Stimulated activated naive CD4-positive, alpha-beta T cell (primary cell): ENCODE measurements around the gene CREB5.

Source experiments
- DNase-seq, 6 experiments: peaks; one replicate each; lab custom pipeline; 2025; lab: John Stamatoyannopoulos, UW

The CREB5 gene

DNA sequence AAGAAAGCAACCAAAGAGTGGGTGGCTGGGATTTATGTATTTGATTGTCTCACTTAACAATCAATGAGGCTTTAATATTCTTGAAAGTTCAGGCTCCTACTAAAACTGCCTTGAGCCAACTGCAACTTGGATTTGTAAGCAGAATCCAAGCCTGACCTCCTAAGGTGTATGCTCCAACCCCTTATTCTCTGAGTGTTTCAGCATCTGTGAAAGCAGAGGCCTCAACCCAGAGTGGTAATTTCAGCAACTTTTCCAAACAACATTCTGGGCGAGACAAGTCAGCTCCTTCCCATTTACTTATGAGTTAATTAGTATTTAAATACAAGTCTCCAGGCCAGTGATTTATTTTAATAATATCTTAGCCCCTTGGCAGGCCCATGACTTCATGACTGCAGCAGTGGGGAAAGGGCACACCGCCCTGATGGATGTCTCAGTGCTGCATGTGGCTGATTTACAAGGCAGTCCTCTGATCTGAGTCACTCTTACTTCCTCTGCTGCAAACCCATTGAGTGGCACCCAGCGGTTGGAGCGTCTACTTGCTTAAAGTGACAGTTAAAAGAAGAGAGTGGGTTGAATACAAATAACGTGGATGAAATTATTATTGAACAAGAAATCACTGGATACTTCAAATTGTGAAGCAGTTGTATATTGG lies 336.7 kb downstream of the CREB5 start:
- DNase-seq = no peak

DNA sequence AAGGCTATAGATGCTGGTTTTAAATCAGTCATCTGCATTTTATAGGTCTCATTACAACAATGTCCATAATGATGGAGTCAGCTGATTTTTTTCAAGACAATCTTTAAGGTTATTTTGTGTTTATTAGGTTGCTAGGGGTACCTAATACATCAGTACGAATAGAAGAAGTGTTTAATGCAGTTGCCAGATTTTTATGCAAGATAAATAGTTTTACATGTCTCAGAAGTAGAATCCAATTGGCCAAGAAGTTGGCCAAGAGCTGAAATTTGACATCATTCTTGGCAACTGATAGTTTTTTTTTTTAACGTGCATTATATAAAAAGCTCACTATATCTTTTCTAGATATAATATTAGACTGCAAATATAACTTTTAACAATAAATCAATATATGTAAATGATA lies 337.3 kb downstream of the CREB5 start:
- DNase-seq = no peak

- DNase-seq = no peak
Observed at GRCh38 chr7:28750981-28751380, 338.7 kb downstream of the CREB5 start.

DNA sequence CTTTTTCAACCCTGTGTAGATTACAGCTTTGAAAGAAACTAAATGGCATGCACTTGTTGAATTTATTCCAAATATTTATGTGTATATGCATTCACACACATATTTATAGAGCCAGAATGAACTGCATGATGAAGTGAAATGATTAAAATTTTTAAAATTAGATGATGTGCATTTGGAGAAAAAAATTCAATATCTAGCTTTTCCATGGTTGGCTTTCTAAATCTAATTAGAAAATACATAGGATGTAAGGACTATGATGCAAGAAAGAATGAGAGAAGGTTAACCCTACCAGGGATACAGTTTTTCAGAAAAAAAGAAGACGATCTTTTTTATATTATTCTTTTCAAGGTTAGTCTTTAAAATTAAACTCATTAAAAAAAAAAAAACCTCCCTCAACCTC lies 341.3 kb downstream of the CREB5 start:
- no peak for DNase-seq

- no peak for DNase-seq
Observed at GRCh38 chr7:28754027-28754426, 341.7 kb downstream of the CREB5 start.

DNA sequence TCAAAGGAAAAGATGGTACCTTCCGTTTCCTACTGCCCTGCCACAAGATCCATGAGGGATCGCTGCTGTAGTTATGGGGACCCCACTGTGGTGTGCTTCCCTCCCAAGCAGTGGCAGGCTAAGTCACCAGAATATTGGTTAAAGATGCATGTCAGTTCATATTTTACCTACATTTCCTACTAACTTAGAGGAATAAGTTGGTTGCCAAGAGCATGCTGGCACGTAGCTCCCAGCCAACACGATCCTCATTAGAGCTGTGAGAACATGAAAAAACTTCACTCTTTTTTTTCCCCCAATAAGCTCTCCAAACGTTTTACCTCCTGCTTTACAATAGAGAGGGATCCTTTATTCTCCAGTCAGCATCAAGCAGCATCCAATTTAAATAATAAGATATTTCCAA lies 342.1 kb downstream of the CREB5 start:
- no peak for DNase-seq

GRCh38 chr7:28755255-28755654 lies 342.9 kb downstream of the CREB5 start:
- DNase-seq = no peak

- no peak for DNase-seq
Observed at GRCh38 chr7:28758186-28758585, 345.9 kb downstream of the CREB5 start.

DNA sequence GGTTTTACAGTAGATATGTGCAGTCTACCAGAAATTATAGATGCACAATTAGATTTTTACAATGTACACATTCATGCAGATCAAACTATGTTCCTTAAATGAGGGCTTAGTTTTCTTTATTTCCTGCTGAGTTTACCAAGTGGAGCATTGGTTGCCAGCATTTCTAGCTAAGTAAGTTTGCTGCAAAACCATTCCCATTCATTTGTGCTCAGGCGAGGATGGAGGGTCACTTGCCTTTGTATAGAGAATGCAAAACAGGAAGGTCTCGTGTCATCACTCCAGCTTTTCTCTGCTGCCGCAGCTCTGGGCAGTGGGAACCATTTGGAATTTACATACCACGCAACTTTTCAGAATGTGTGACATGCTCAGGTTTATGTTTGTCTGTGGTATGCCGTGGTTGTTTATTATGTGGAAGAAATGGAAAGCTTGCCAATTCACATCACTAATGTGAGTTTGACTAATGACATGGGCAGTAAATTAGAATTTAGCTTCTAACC lies 347.2 kb downstream of the CREB5 start:
- no peak for DNase-seq

DNA sequence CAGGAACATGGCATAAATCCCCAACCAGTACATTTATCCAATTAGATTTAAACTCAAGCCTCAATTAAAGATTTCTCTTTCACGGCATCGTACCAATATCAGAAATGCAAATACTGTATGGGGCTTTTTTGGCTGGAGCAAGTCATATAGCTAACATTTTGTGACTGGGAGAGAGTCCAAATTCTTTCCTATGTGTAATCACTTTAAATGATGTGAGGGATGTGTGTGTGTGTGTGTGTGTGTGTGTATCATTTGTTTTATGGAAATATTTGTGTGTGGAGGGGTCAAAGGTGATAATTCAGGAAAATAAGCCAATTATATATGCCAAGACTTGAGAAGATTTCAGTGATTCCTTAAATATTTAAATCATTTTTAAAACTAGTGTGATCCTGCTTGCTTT lies 349.2 kb downstream of the CREB5 start:
- DNase-seq = no peak

DNA sequence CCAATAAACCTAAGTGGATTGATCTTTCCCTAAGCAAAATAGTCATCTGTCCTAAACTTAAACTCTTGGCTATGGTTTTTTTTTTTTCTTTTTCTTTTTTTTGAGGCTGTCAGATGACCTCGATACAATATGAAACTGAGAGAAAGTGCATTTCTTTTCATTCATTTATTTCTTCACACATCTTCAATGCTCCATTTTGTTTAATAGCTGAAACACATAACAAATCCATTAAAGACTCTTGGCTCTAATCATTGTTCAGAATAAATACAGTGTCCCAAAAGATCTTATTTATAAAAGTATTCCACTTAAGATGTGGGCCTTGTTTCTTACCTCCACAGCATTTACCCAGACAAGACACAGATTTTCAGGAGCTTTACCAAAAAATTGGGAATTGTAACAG lies 350.3 kb downstream of the CREB5 start:
- DNase-seq = no peak

DNA sequence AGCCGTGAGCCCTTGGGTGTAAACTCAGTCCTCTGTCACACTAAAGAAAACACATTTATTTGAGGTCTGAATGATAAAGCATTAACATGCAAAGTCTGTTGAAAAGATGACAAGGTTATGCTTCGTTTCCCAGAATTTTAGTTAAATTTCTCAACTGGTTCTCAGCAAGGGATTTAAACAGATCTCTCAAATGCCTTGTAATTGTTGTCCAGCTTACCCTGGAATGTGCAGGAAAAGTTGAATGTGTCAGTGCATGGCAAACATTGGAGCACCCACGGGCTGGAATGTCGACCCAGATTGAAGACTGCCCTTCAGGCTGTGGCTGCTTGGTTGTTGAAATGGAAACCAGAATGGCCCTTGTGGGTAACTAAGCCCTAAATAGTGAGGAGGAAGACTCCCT lies 354.0 kb downstream of the CREB5 start:
- no peak for DNase-seq

GRCh38 chr7:28767356-28767755 lies 355.0 kb downstream of the CREB5 start:
- DNase-seq = no peak

GRCh38 chr7:28768577-28769147 lies 356.3 kb downstream of the CREB5 start:
- DNase-seq = no peak

DNA sequence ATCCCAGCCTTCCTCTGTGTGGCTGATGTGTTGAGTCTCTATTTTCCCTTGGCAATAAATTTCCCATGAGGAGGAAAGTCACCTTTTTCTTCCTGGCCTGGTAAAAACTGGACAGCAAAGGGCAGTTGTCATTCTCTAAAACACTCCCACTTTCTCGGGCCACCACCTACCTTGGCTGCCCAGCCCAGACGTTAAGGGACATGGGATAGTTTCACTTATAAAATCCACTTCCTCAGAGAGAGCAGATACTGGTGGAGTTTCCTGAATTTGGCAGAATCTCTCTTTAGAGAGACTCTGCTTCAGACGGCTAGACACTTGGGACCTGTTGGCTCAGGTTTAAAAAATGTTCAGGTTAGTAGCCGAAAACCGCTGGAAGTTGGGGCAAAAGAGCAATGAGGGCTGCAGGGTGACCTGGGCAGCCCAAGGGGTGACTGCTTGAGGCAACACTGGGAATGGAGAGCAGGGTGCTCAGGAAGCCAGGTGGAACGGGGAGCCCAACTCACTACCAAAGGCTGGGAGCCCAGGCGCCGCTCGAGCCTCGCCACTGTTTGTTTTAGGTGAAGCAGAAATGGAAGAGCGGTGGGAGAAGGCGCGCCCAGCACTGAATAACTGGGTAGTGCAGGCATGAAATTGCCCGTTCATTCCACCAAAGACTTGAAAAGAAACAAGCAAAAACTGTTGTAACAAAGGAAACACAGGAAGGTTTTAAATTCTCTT lies 359.7 kb downstream of the CREB5 start:
- DNase-seq = no peak

DNA sequence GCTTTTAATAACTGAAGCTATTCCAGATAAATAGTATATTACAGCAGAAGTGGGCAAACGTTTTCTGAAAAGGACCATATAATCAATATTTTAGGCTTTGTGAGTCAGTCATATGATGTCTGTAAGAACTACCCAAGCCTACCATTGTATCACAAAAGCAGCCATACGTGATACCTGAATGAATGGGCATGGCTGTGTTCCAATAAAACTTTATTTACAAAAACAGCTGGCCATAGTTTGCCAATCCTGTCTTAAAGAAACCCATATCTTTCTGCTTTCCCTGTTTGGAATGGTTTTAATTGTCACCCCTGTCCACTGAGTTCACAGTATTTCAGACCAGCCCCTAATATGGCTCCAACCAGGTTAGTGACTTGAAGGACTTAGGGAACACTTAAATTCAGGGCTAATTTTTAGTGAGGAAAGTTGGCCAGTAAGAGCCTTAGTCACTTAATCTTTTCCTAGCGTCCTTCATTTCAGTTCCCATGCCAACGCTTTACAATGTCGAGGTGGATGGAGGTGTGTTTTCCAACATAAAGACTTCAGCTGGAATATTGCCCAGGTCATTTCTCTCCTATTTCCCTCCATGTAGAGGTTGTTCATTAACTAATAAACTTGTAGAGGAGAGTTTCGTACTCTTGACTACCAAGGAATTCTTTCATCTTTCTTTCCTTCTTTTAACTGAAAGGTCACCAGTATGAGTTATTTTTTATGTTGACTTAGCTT lies 361.3 kb downstream of the CREB5 start:
- DNase-seq = no peak

DNA sequence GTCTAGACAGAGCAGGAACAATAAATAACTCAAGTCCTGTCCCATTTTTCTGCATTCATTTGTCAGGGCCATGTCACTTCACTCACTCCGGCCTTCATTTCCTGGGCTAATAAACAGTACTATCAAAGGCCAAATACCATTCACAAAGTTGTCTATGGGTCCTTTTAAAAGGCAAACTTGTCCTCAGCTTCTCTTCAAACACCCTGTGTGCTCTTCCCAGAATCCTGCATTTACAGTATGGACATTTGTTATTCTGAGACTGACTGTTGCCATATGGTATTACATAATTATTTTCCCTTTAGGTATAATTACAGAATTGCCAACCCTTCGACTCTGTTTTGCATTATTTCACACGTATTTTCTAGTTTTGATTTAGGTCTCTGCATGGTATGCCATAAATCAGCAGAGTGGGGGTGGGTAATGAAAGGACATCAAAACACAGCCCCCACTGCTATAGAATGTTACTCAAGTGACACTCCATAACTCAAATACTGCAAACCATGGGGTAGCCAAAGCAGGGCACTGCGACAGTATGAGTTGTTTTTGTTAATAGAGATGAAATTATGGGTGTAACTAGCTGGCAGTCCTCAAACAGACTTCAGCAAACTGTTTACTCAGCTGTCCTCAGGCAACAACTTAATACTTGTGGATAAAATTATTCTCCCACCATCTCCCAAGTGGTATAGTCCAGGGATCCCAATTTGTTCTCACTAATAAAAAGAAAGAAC lies 362.1 kb downstream of the CREB5 start:
- DNase-seq = no peak

- DNase-seq = no peak
Observed at GRCh38 chr7:28776463-28777157, 364.3 kb downstream of the CREB5 start.

GRCh38 chr7:28778786-28779185 lies 366.5 kb downstream of the CREB5 start:
- DNase-seq = no peak

DNA sequence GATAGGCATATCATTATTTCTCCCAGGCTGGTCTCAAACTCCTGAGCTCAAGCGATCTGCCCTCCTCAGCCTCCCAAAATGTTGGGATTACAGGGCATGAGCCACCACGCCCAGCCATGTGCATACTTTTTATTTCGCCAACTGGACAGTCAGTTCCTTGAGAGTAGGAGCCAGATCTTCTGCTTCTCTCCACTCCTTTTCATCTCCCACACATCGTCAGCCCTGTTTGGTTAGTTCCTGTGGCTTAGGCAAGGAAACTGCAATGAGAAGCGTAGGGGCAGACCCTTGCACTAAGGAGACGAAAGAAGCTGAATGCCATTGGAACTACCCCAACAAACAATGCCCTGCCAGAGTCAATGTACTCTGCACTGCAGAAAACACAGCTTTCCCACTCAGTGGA lies 367.6 kb downstream of the CREB5 start:
- DNase-seq = no peak

- no peak for DNase-seq
Observed at GRCh38 chr7:28782362-28782761, 370.0 kb downstream of the CREB5 start.
